NCI-H510A treated with DMSO at 0.1 percent for 48 hours (cell line): ENCODE measurements around the gene NMB.

ENCODE experiments used
- DNase-seq: peaks from one replicate; lab custom pipeline; 2025; lab: John Stamatoyannopoulos, UW

The NMB gene

GRCh38 chr15:84611631-84612030 lies 46.4 kb downstream of the NMB start:
- no peak for DNase-seq

- no peak for DNase-seq
Measured at GRCh38 chr15:84609818-84610525, 48.0 kb downstream of the NMB start.

GRCh38 chr15:84608707-84609284 lies 49.2 kb downstream of the NMB start:
- DNase-seq = no peak

GRCh38 chr15:84606653-84607120 lies 51.3 kb downstream of the NMB start:
- DNase-seq = no peak

GRCh38 chr15:84605554-84605882 lies 52.5 kb downstream of the NMB start:
- DNase-seq = no peak
